DOHH2 (cell line): Measurements from ENCODE around the gene AMMECR1.

Source experiments
- EZH2phosphoT487 ChIP-seq: fragments of 200-600 bp; sonication (generic); IDR thresholded peaks from 2 replicates; pipeline ENCODE4 v1.6.1; 2017; ENCODE audit warnings: borderline replicate concordance, mild to moderate bottlenecking, antibody characterized with exemption, low read length, moderate library complexity, mixed read lengths
- TF ChIP-seq, protein P1 (sequence below): fragments of 200-600 bp; sonication (generic); IDR thresholded peaks from one replicate; pipeline ENCODE4 v1.5.1; 2014; ENCODE audit warnings: antibody characterized with exemption, mild to moderate bottlenecking, low read depth, low read length; ENCODE audit not compliant: poor library complexity, severe bottlenecking

DNA sequence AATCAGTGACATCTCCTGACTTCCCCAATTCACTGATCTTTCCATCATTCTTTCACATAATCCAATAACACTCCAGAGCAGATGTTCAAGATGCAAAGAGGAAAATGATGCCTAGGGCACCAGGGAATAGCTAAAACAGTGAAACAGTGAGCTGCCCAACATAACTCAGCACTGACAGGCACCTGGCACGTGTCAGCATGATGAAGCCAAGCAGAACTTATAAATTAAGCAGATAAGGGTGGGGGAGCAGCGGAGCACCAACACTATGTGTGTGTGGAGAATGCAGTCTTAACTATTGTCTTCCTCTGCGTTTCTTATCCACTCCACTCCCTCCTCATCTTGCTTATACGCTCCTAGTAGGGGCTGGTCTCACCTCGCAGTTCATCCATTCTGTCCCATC is 89.4 kb downstream of the AMMECR1 start:
- TF ChIP-seq EZH2phosphoT487, result no peak
- TF ChIP-seq, protein P1, sequence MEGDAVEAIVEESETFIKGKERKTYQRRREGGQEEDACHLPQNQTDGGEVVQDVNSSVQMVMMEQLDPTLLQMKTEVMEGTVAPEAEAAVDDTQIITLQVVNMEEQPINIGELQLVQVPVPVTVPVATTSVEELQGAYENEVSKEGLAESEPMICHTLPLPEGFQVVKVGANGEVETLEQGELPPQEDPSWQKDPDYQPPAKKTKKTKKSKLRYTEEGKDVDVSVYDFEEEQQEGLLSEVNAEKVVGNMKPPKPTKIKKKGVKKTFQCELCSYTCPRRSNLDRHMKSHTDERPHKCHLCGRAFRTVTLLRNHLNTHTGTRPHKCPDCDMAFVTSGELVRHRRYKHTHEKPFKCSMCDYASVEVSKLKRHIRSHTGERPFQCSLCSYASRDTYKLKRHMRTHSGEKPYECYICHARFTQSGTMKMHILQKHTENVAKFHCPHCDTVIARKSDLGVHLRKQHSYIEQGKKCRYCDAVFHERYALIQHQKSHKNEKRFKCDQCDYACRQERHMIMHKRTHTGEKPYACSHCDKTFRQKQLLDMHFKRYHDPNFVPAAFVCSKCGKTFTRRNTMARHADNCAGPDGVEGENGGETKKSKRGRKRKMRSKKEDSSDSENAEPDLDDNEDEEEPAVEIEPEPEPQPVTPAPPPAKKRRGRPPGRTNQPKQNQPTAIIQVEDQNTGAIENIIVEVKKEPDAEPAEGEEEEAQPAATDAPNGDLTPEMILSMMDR, result no peak
